Activated T-helper 17 cell treated with anti-CD3 and anti-CD28 coated beads, Interleukin-2, amount 50 U/mL, for 72 hours (primary cell): ENCODE measurements around the gene CXCL5. TPM values are rescaled to one million over a fixed set of nuclear protein-coding genes. Genes with fewer than 3 reads are reported as not detected.

ENCODE experiments used
- ATAC-seq: fragments of 150-1000 bp; cut with Tn5 transposase; replicated peaks from 2 replicates; pipeline ENCODE4 v1.10.0; 2021; ENCODE audit warnings: mild to moderate bottlenecking, moderate library complexity
- H3K27ac Mint-ChIP-seq: one replicate; pipeline ENCODE4 v1.8.0; 2022; ENCODE audit warnings: mixed read lengths
- H3K27me3 Mint-ChIP-seq: one replicate; pipeline ENCODE4 v1.8.0; 2022; ENCODE audit warnings: mixed read lengths
- H3K36me3 Mint-ChIP-seq: one replicate; pipeline ENCODE4 v1.8.0; 2022; ENCODE audit warnings: low read depth, mild to moderate bottlenecking, mixed read lengths
- H3K4me1 Mint-ChIP-seq: one replicate; pipeline ENCODE4 v1.8.0; 2022; ENCODE audit warnings: mixed read lengths
- H3K4me3 Mint-ChIP-seq: one replicate; pipeline ENCODE4 v1.8.0; 2022; ENCODE audit warnings: mild to moderate bottlenecking, mixed read lengths
- H3K9me3 Mint-ChIP-seq: one replicate; pipeline ENCODE4 v1.8.0; 2022; ENCODE audit warnings: mixed read lengths
- total RNA-seq, 2 donors: library from RNA; stranded (reverse); gene quantifications; one replicate each; pipeline ENCODE4 v1.2.3, GENCODE V29; 2022

The CXCL5 gene
- total RNA-seq, 2 donors from 2014 or later, result not detected

DNA sequence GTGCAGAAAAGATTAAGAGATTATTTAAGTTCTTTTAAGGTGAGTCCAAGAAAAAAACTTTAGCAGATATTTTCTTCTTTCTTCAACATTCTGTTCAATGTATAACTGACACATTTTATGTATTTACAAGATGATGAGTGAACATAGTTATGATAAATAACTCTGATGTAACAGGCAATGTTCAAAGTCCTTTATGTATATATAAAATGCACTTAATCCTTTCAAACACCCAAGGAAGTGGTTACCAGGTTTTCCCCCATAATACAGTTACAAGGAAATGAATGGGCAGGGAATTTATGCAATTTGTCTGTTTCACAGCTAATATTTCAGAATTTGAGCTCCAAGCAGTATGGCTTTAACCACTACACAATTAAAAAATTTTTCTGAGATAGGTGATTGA lies 31.8 kb upstream of the CXCL5 start:
- no peaks in the 10 kb centered on the region for H3K9me3 Mint-ChIP-seq
- ATAC-seq, result no peak
- no peak overlapping the region for H3K4me3 Mint-ChIP-seq
- H3K36me3 Mint-ChIP-seq, result no peaks in the 10 kb centered on the region
- peaks cover 11% of the 10 kb centered on the region for H3K27me3 Mint-ChIP-seq
- H3K27ac Mint-ChIP-seq, result no peak overlapping the region
- H3K4me1 Mint-ChIP-seq, result no peaks in the 10 kb centered on the region

DNA sequence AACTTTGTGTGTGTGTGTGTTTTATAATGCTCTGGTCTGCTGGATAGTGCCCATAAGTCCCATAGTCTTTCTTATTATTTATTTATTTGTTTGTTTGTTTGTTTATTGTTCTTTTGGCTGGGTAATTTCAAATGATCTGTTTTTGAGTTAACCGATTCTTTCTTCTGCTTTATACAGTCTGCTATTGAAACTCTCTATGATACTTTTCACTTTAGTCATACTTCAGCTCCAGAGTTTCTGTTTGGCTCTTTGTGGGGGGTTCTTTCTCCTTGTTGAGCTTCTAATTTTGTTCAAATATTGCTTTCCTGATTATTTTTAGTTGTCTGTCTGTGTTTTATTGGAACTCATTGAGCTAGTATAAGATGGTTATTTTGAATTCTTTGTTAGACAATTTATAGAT lies 30.0 kb upstream of the CXCL5 start:
- Mint-ChIP-seq H3K9me3 (no peaks in the 10 kb centered on the region), H3K36me3 (no peaks in the 10 kb centered on the region), H3K27me3 (peaks cover 11% of the 10 kb centered on the region), H3K4me1 (no peaks in the 10 kb centered on the region), H3K4me3 (no peak overlapping the region), H3K27ac (no peak overlapping the region)
- no peak for ATAC-seq

DNA sequence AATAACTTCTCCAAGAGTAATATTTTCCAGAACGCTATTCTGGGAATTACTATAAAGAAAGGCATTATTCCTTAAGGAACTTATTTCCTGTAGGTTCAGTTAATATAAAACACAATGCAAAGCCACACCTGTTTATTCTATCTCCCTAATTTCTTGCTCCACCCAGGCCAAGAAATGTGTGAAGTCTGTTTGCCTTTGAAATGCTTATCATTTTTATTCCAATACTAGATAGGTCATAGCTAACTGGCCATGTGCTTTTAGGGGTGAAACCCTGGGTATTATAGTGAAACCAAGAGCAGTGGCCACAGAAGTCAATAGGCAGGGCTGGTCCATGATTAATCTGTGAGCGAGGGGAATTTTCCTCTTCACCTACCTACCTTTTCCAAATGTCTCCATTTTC lies 25.2 kb upstream of the CXCL5 start:
- H3K9me3 Mint-ChIP-seq, result no peaks in the 10 kb centered on the region
- no peaks in the 10 kb centered on the region for H3K4me1 Mint-ChIP-seq
- H3K27ac Mint-ChIP-seq, result no peak overlapping the region
- no peak for ATAC-seq
- H3K36me3 Mint-ChIP-seq, result no peaks in the 10 kb centered on the region
- H3K27me3 Mint-ChIP-seq, result peaks cover 4% of the 10 kb centered on the region
- H3K4me3 Mint-ChIP-seq, result no peak overlapping the region

DNA sequence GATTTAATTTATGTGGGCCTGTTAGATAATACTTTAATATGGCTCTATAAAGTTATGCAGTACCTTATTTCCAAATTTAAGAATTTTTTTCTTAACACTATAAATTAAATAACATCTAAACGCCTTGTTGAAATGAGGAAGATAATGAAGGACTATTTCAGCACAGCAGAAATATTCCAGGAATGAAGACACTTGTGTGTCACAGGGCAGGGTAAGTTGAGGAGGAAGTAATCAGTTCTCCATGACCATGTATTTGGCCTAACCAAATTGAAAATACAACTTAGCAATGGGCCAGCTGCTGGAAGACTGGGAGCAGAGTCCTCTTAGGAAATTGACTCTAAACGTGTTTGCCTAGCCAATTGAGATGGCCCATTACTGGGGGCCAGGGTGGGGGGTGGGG lies 23.1 kb upstream of the CXCL5 start:
- H3K4me1 Mint-ChIP-seq, result no peaks in the 10 kb centered on the region
- no peak for ATAC-seq
- no peak overlapping the region for H3K27ac Mint-ChIP-seq
- H3K4me3 Mint-ChIP-seq, result no peak overlapping the region
- H3K9me3 Mint-ChIP-seq, result no peaks in the 10 kb centered on the region
- H3K36me3 Mint-ChIP-seq, result no peaks in the 10 kb centered on the region
- H3K27me3 Mint-ChIP-seq, result peaks cover 3% of the 10 kb centered on the region

DNA sequence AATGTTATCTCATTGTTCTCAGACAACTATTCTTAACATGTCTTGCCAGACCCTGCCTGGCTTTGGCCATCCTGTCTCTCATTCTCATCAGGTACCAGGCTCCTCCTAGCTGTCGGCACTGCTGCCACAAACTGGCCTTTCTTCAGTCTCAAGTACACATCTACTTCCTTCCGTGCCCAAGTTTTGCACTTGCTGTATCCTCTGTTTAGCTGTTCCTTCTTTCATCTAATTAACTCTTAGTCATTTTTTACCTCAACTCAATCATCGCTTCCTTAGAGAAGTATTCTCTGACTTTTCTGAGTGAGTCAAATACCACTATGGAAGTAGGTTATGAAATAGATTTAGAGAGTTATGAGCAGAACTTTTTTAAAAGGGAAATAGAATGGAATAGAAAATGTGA lies 20.3 kb upstream of the CXCL5 start:
- H3K4me1 Mint-ChIP-seq, result no peaks in the 10 kb centered on the region
- H3K27me3 Mint-ChIP-seq, result peaks cover 6% of the 10 kb centered on the region
- H3K9me3 Mint-ChIP-seq, result no peaks in the 10 kb centered on the region
- no peaks in the 10 kb centered on the region for H3K36me3 Mint-ChIP-seq
- H3K4me3 Mint-ChIP-seq, result no peak overlapping the region
- H3K27ac Mint-ChIP-seq, result no peak overlapping the region
- no peak for ATAC-seq

DNA sequence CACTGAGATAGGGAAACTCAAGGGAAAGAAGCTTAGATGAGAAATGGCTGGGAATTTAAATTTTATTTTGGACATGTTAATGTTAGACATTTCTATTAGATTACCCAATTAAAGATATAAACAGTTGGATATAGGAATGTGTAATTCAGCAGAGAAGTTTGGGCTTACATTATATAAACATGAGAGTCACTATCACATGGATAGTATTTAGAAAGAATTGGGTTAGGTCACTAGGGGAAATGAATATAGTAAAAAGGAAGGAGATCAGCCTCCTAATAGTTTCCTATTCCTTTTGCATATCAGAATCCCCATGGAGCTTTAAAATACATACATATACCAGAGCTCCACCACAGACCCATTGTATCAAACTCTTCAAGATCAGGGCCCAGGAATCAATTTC lies 19.6 kb upstream of the CXCL5 start:
- H3K9me3 Mint-ChIP-seq, result no peaks in the 10 kb centered on the region
- no peak for ATAC-seq
- H3K4me1 Mint-ChIP-seq, result no peaks in the 10 kb centered on the region
- H3K36me3 Mint-ChIP-seq, result no peaks in the 10 kb centered on the region
- peaks cover 6% of the 10 kb centered on the region for H3K27me3 Mint-ChIP-seq
- no peak overlapping the region for H3K4me3 Mint-ChIP-seq
- no peak overlapping the region for H3K27ac Mint-ChIP-seq

DNA sequence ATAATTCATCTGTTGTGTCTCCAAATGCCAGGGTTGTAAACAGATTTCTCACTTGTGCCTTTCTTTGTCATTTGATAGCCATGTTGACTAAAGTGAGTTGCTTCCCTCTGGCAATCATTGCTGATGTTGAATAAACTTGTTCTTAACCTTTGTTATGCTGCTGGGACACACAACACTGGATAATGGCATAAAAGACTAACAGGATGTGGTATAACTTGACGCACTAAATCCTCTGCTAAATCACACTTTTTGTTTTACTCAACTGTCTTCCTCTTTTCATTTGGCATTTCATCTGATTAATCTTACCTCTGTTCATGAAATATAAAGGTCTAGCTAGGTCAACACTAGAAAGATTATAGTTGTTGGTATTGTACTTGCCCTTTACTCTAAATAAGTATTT lies 17.6 kb upstream of the CXCL5 start:
- no peaks in the 10 kb centered on the region for H3K4me1 Mint-ChIP-seq
- no peaks in the 10 kb centered on the region for H3K36me3 Mint-ChIP-seq
- no peak overlapping the region for H3K4me3 Mint-ChIP-seq
- no peak for ATAC-seq
- H3K9me3 Mint-ChIP-seq, result no peaks in the 10 kb centered on the region
- no peak overlapping the region for H3K27ac Mint-ChIP-seq
- peaks cover 6% of the 10 kb centered on the region for H3K27me3 Mint-ChIP-seq

DNA sequence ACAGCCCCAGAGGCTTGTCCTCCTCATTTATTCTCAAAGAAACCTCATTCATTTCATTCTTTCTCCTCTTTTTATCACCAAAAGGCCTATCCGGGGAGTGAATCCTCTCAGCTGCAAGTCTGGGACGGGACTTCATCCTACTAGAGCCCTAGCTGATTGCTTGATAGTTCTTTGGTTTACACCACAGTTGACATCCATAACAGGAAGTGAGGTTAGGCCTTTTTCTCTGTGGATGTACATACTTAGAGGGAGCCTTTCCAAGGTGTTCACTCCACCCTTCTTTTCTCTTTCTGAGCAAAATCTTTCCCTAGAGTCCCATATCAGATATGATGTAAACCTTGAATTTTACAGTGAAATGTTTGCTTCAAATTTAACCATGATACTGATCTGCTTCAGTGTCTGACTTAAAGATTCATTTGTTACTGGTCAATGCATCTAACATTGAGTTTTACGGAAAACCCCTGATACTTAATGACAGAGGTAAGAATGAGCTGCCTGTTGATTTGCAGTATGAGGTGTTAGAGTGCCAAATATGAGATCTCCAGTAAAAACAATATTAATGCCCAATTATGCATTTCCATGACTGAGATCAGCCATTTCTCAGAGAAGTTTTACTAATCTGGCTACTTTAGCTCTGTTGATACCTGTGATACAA lies 16.8 kb upstream of the CXCL5 start:
- H3K27me3 Mint-ChIP-seq, result peaks cover 10% of the 10 kb centered on the region
- no peak overlapping the region for H3K27ac Mint-ChIP-seq
- no peak overlapping the region for H3K4me3 Mint-ChIP-seq
- no peaks in the 10 kb centered on the region for H3K9me3 Mint-ChIP-seq
- no peaks in the 10 kb centered on the region for H3K36me3 Mint-ChIP-seq
- no peak for ATAC-seq
- no peaks in the 10 kb centered on the region for H3K4me1 Mint-ChIP-seq

DNA sequence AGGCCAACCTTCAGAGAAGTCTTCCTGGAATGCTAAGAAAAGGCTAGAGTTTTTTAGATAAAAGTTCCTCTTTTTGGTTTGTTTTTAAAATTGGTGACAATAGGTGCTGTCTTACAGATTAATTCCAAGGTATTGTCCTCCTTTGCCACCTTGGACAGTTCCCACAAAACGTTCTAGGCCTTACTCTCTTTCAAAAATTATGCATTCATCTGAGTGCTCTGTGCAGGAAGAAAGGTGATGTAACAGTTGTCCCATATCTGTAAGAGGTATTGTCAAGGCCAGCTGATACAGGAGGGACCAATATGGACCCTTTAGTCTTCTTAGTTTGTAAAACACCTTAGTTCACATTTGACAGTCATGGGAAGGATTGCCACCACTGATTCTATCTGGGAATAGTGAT lies 15.9 kb upstream of the CXCL5 start:
- Mint-ChIP-seq H3K4me3 (no peak overlapping the region), H3K27ac (no peak overlapping the region), H3K9me3 (no peaks in the 10 kb centered on the region), H3K27me3 (peaks cover 9% of the 10 kb centered on the region), H3K4me1 (no peaks in the 10 kb centered on the region), H3K36me3 (no peaks in the 10 kb centered on the region)
- no peak for ATAC-seq

DNA sequence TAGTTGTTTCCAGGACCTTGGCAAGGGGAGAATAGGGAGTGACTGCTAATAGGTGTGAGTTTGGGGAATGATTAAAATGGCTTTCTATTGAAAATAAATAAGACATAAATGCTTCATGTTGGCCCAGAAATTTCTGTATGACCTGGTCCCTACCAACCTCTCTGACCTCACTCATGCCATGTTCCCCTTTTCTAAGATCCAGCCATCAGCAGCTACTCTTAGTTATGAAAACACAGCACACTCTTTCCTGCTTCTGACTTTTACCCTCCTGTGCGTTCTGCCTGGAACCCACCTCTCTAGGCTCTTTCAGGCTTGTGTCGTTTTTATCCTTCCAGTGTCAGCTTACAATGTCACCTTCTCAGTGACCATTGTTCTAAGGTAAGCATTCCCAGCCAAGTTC lies 14.8 kb upstream of the CXCL5 start:
- no peak overlapping the region for H3K27ac Mint-ChIP-seq
- no peak for ATAC-seq
- H3K36me3 Mint-ChIP-seq, result no peaks in the 10 kb centered on the region
- H3K4me1 Mint-ChIP-seq, result no peaks in the 10 kb centered on the region
- H3K4me3 Mint-ChIP-seq, result no peak overlapping the region
- H3K9me3 Mint-ChIP-seq, result no peaks in the 10 kb centered on the region
- peaks cover 9% of the 10 kb centered on the region for H3K27me3 Mint-ChIP-seq

DNA sequence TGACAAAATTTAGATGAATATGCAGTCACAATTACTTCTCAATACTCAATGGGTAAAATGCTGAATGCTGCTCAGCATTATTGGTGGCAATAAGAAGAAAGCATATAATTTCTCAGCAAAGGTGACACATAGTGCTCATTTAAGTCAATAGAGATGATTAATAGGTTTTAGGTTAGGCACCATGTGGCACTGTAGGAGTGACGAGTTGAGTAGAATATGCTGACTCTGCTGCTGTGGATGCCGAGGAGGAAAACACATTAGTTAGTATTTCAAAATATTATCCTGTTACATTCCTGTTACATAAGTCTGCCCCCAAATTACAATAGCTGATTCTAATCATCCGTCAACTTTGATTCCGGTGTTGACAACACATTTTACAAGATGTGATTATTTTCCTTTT lies 13.7 kb upstream of the CXCL5 start:
- Mint-ChIP-seq H3K4me1 (no peaks in the 10 kb centered on the region), H3K9me3 (no peaks in the 10 kb centered on the region), H3K36me3 (no peaks in the 10 kb centered on the region), H3K4me3 (no peak overlapping the region), H3K27ac (no peak overlapping the region), H3K27me3 (peaks cover 9% of the 10 kb centered on the region)
- ATAC-seq, result no peak

DNA sequence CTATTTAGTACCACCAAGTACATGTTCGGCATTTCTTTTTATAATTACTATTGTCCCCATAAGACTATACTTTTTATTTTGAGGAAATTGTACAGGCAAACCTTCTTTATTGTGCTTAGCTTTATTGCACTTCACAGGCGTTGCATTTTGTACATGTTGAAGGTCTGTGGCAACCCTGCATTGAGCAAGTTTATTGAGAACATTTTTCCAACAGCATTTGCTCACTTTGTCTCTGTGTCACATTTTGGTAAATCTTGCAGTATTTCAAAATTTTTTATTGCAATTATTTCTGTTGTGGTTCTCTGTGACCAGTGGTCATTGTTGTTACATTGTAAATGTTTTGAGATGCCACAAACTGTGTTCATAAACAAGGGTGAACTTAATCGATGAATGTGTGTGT lies 10.8 kb upstream of the CXCL5 start:
- Mint-ChIP-seq H3K4me3 (no peak overlapping the region), H3K27ac (no peak overlapping the region)

DNA sequence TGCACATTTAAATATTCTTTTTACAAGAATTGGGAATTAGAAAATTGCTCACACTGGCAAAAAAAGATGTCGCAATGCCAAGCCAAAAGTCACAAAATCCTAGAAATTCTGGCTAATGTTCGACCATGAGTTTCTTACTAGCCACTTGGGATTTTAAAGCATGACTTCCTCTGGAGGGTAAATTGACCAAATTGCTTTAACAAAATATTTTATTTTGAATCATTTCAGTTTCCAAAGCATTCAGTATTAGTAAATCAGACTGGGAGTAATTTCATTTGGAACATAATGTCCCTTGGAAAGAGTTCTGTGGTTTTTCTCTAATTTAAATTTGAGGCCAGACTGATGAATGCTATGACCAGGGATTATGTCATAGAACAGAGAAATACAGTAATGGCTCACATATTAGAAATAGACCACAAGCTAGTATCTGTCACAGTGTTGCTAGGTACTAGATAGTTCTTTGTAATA lies 7.6 kb upstream of the CXCL5 start:
- H3K27me3 Mint-ChIP-seq, result peaks cover 6% of the 10 kb centered on the region
- no peaks in the 10 kb centered on the region for H3K4me1 Mint-ChIP-seq
- H3K4me3 Mint-ChIP-seq, result no peak overlapping the region
- no peaks in the 10 kb centered on the region for H3K9me3 Mint-ChIP-seq
- H3K36me3 Mint-ChIP-seq, result no peaks in the 10 kb centered on the region
- ATAC-seq, result no peak
- H3K27ac Mint-ChIP-seq, result no peak overlapping the region

More for the DNA sequence above, 10.8 kb upstream of the CXCL5 start:
- peaks cover 6% of the 10 kb centered on the region for H3K27me3 Mint-ChIP-seq
- no peaks in the 10 kb centered on the region for H3K4me1 Mint-ChIP-seq
- no peaks in the 10 kb centered on the region for H3K9me3 Mint-ChIP-seq
- no peak for ATAC-seq
- H3K36me3 Mint-ChIP-seq, result no peaks in the 10 kb centered on the region

DNA sequence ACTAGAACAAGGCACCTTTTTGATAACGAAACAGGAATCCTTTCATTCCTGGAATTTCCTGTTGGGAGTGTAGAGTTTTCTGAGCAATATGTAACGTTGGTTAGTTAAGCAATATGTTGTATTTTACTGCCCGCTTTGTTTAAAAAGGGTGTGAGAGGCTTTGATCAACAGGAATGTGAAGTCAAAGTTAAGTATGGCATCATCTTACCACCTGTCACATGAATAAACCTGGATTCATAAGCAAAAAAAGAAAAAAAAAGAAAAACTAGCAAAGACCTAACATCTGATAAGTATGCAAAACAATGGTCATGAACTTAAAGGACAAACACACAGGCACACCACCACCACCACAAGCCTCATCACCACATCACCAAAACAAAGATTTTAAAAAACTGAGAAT lies 7.1 kb upstream of the CXCL5 start:
- no peaks in the 10 kb centered on the region for H3K4me1 Mint-ChIP-seq

DNA sequence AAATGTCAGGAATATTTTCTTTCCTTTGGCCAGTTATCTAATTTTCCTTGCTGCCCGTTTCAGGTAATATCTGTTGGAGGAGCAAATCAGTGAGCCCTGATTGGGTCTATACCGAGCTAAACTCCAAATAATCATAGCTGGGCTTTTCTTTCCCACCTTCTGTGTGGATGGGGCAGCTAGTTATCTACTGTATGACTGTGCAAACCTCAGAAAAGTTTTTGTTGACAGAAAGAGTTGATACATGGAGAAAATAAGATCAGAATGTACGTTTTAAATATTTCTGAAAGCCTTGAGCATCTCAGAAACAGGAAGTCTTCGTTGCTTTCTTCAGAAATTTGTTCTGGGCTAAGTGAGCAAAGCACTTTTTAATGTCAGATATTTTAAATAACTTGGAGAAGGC lies 6.2 kb upstream of the CXCL5 start:
- H3K36me3 Mint-ChIP-seq, result no peaks in the 10 kb centered on the region
- no peak overlapping the region for H3K4me3 Mint-ChIP-seq
- no peaks in the 10 kb centered on the region for H3K4me1 Mint-ChIP-seq
- ATAC-seq, result no peak
- no peaks in the 10 kb centered on the region for H3K9me3 Mint-ChIP-seq
- no peak overlapping the region for H3K27ac Mint-ChIP-seq
- H3K27me3 Mint-ChIP-seq, result no peaks in the 10 kb centered on the region

More for the DNA sequence above, 7.1 kb upstream of the CXCL5 start:
- H3K9me3 Mint-ChIP-seq, result no peaks in the 10 kb centered on the region
- H3K4me3 Mint-ChIP-seq, result no peak overlapping the region
- H3K36me3 Mint-ChIP-seq, result no peaks in the 10 kb centered on the region
- ATAC-seq, result no peak
- H3K27ac Mint-ChIP-seq, result no peak overlapping the region
- peaks cover 2% of the 10 kb centered on the region for H3K27me3 Mint-ChIP-seq

DNA sequence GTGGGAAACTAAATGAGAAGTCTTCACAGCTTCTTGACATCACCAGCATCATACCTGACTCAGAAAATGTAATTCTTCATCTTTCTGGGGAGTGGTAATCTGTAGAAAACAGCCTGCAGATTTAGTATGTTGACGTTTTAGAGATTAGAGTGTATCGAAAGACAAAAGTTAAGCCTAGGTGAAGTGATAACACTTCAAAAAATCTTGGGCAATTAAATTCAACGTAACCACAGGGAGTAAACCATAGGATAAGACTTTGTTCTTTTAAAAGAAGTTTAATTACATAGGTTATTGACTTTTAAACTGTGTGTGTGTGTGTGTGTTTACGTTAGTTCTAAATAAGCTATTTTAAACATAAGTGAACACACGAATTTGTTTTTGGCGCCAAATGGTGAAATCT lies 1.8 kb upstream of the CXCL5 start:
- H3K4me3 Mint-ChIP-seq, result no peak overlapping the region
- no peaks in the 10 kb centered on the region for H3K4me1 Mint-ChIP-seq
- H3K9me3 Mint-ChIP-seq, result no peaks in the 10 kb centered on the region
- H3K27ac Mint-ChIP-seq, result no peak overlapping the region
- peaks cover 4% of the 10 kb centered on the region for H3K27me3 Mint-ChIP-seq
- no peak for ATAC-seq
- no peaks in the 10 kb centered on the region for H3K36me3 Mint-ChIP-seq
